GM23338 (cell line): ENCODE measurements around the gene RNF7. TPM values are rescaled to one million over a fixed set of nuclear protein-coding genes. Genes with fewer than 3 reads are reported as not detected.

Source experiments
- ATAC-seq: fragments of 200-7000 bp; cut with Tn5 transposase; 3 replicates; pipeline ENCODE4 v1.9.1; 2020
- DNase-seq: peaks from one replicate; pipeline ENCODE4 v3.0.0-alpha.2; 2015; ENCODE audit warnings: low spot score
- H2AFZ ChIP-seq: fragments of 200-600 bp; sonication (generic); 2 replicates; pipeline ENCODE4 v1.8.0; 2016; ENCODE audit warnings: antibody characterized with exemption, mild to moderate bottlenecking, moderate library complexity
- H3F3A ChIP-seq: fragments of 200-600 bp; sonication (generic); replicated peaks from 2 replicates; pipeline ENCODE4 v1.8.0; 2017; ENCODE audit warnings: antibody characterized with exemption, mixed run types, low read depth
- H3K27ac ChIP-seq: fragments of 200-600 bp; sonication (generic); 2 replicates; pipeline ENCODE4 v1.6.1; 2016; ENCODE audit warnings: low read depth
- H3K27me3 ChIP-seq: fragments of 200-600 bp; sonication (generic); 2 replicates; pipeline ENCODE4 v1.8.0; 2016; ENCODE audit warnings: mild to moderate bottlenecking, mixed run types, moderate library complexity; ENCODE audit not compliant: insufficient read depth
- H3K36me3 ChIP-seq: fragments of 200-600 bp; sonication (generic); 2 replicates; pipeline ENCODE4 v1.8.0; 2016; ENCODE audit warnings: mild to moderate bottlenecking; ENCODE audit not compliant: insufficient read depth
- H3K4me1 ChIP-seq: fragments of 200-600 bp; sonication (generic); 2 replicates; pipeline ENCODE4 v1.8.0; 2016; ENCODE audit warnings: mild to moderate bottlenecking, moderate library complexity; ENCODE audit not compliant: insufficient read depth
- H3K4me2 ChIP-seq: fragments of 200-600 bp; sonication (generic); 2 replicates; pipeline ENCODE4 v1.7.1; 2017; ENCODE audit warnings: mixed run types
- H3K4me3 ChIP-seq: fragments of 200-600 bp; sonication (generic); 2 replicates; pipeline ENCODE4 v1.6.1; 2016; ENCODE audit warnings: mixed run types
- H3K79me2 ChIP-seq: fragments of 200-600 bp; sonication (generic); replicated peaks from 2 replicates; pipeline ENCODE4 v1.8.0; 2017; ENCODE audit warnings: mild to moderate bottlenecking; ENCODE audit not compliant: insufficient read depth
- H3K9me2 ChIP-seq: fragments of 200-600 bp; sonication (generic); 2 replicates; pipeline ENCODE4 v1.8.0; 2017; ENCODE audit not compliant: insufficient read depth
- H4K20me1 ChIP-seq: fragments of 200-600 bp; sonication (generic); replicated peaks from 2 replicates; pipeline ENCODE4 v1.8.0; 2017; ENCODE audit warnings: mild to moderate bottlenecking; ENCODE audit not compliant: insufficient read depth
- H3K27ac Mint-ChIP-seq: 2 replicates; pipeline ENCODE4 v1.8.0; 2020; ENCODE audit warnings: inconsistent platforms, mild to moderate bottlenecking, moderate library complexity, mixed read lengths
- H3K27me3 Mint-ChIP-seq: 3 replicates; pipeline ENCODE4 v1.8.0; 2022; ENCODE audit warnings: low read depth, mild to moderate bottlenecking, moderate library complexity, mixed read lengths, inconsistent platforms; ENCODE audit not compliant: insufficient read depth, poor library complexity
- H3K36me3 Mint-ChIP-seq: 3 replicates; pipeline ENCODE4 v1.8.0; 2021; ENCODE audit warnings: low read depth, mild to moderate bottlenecking, inconsistent platforms, moderate library complexity, mixed read lengths
- H3K4me1 Mint-ChIP-seq: 3 replicates; pipeline ENCODE4 v1.8.0; 2020; ENCODE audit warnings: mild to moderate bottlenecking, inconsistent platforms, mixed read lengths
- H3K4me3 Mint-ChIP-seq: 3 replicates; pipeline ENCODE4 v1.8.0; 2021; ENCODE audit warnings: moderate library complexity, mild to moderate bottlenecking, inconsistent platforms, mixed read lengths
- H3K9me3 Mint-ChIP-seq: 3 replicates; pipeline ENCODE4 v1.8.0; 2020; ENCODE audit warnings: moderate library complexity, mild to moderate bottlenecking, inconsistent platforms, mixed read lengths
- CREB1 ChIP-seq: fragments of 250-450 bp; sonication (Bioruptor Pico); IDR thresholded peaks from 2 replicates; pipeline ENCODE4 v1.5.0; 2020; ENCODE audit warnings: low read depth, mild to moderate bottlenecking, moderate library complexity
- CTCF ChIP-seq, 2 experiments: fragments of 200-600 bp in 1 of 2; sonication (generic) in 1 of 2; conservative IDR thresholded peaks; 2 replicates each; pipeline versions ENCODE4 v1.5.1 to v1.6.1; 2016 to 2017; ENCODE audit warnings: antibody characterized with exemption in 2 of 2, low read depth in 2 of 2, mild to moderate bottlenecking in 2 of 2, moderate library complexity in 1 of 2
- ETS1 ChIP-seq: IDR thresholded peaks from 2 replicates; pipeline ENCODE4 v1.6.1; 2016; ENCODE audit warnings: antibody characterized with exemption
- EZH2 ChIP-seq: fragments of 200-600 bp; sonication (generic); IDR thresholded peaks from one replicate; pipeline ENCODE4 v1.8.0; 2017; ENCODE audit warnings: antibody characterized with exemption, mild to moderate bottlenecking, low read depth; ENCODE audit not compliant: unreplicated experiment
- EZH2phosphoT487 ChIP-seq: fragments of 200-600 bp; sonication (generic); IDR thresholded peaks from one replicate; pipeline ENCODE4 v1.8.1; 2018; ENCODE audit warnings: antibody characterized with exemption; ENCODE audit not compliant: unreplicated experiment
- JUNB ChIP-seq: IDR thresholded peaks from one replicate; pipeline ENCODE4 v1.6.1; 2016; ENCODE audit warnings: antibody characterized with exemption; ENCODE audit not compliant: unreplicated experiment
- NANOG ChIP-seq: IDR thresholded peaks from 2 replicates; pipeline ENCODE4 v1.6.1; 2016; ENCODE audit warnings: antibody characterized with exemption, borderline replicate concordance
- POLR2AphosphoS5 ChIP-seq: IDR thresholded peaks from 2 replicates; pipeline ENCODE4 v1.6.1; 2016; ENCODE audit warnings: antibody characterized with exemption, low read depth
- REST ChIP-seq: IDR thresholded peaks from one replicate; pipeline ENCODE4 v1.6.1; 2018; ENCODE audit warnings: antibody characterized with exemption; ENCODE audit not compliant: unreplicated experiment
- STAT1 ChIP-seq: IDR thresholded peaks from one replicate; pipeline ENCODE4 v1.6.1; 2016; ENCODE audit warnings: antibody characterized with exemption; ENCODE audit not compliant: unreplicated experiment
- ZNF331 ChIP-seq: fragments of 250-450 bp; sonication (Bioruptor Pico); IDR thresholded peaks from 2 replicates; pipeline ENCODE4 v1.5.0; 2020; ENCODE audit warnings: low read depth, mild to moderate bottlenecking, moderate library complexity
- ZNF462 ChIP-seq: fragments of 250-450 bp; sonication (Bioruptor Pico); IDR thresholded peaks from 2 replicates; pipeline ENCODE4 v1.5.0; 2020; ENCODE audit warnings: mild to moderate bottlenecking, moderate library complexity
- polyA plus RNA-seq: library from polyadenylated mRNA; unstranded; fragments of >200 nt; fragmentation: Nextera tagmentation; extraction: Ambion mirVana; gene quantifications from 2 replicates; pipeline ENCODE4 v1.2.1, GENCODE V29; 2016
- total RNA-seq: library from RNA; depleted of rRNA; stranded (reverse); fragments of >200 nt; shearing (Covaris generic); gene quantifications from 2 replicates; pipeline ENCODE4 v1.2.3, GENCODE V29; 2014

RNF7 gene
- total and polyA plus RNA-seq, 2 experiments from 2014 or later = 156 to 254 TPM

GRCh38 chr3:141783632-141784031 lies 45.5 kb downstream of the RNF7 start:
- no peaks in the 10 kb centered on the region for H3F3A ChIP-seq
- peak overlapping the region; percentile 47; the same call in 1 of the 2 replicates for H2AFZ ChIP-seq
- H3K4me1 ChIP-seq = no peaks in the 10 kb centered on the region
- no peaks in the 10 kb centered on the region for H3K36me3 ChIP-seq
- Mint-ChIP-seq H3K36me3 (no peaks in the 10 kb centered on the region), H3K4me1 (no peaks in the 10 kb centered on the region), H3K27me3 (peaks cover 5% of the 10 kb centered on the region), H3K4me3 (no peak overlapping the region), H3K9me3 (0 out of 3 replicates have a peak, but pooled peaks cover 2% of the 10 kb centered on the region), H3K27ac (no peak overlapping the region)
- H3K27me3 ChIP-seq = no peaks in the 10 kb centered on the region
- ATAC-seq = no peak
- no peak for TF ChIP-seq EZH2phosphoT487
- TF ChIP-seq POLR2AphosphoS5 = no peak
- no peak for TF ChIP-seq STAT1
- no peak for TF ChIP-seq ETS1
- TF ChIP-seq ZNF331 (CRISPR knock-in tag) = no peak
- no peak for TF ChIP-seq CTCF (conservative IDR thresholded peaks at IDR 0.05; ENCODE audit: low read depth in 2 of 2)
- TF ChIP-seq REST = no peak
- no peak for TF ChIP-seq NANOG
- TF ChIP-seq ZNF462 (CRISPR knock-in tag) = no peak
- no peak for TF ChIP-seq CREB1 (CRISPR knock-in tag)
- no peak for TF ChIP-seq EZH2
- TF ChIP-seq JUNB = no peak
- no peaks in the 10 kb centered on the region for H3K79me2 ChIP-seq
- no peak for DNase-seq
- H3K4me3 ChIP-seq = no peak overlapping the region
- H3K9me2 ChIP-seq = no peaks in the 10 kb centered on the region
- H4K20me1 ChIP-seq = no peaks in the 10 kb centered on the region
- H3K4me2 ChIP-seq = no peak overlapping the region
- H3K27ac ChIP-seq = no peak overlapping the region
